ENCODE data around the gene PAK1IP1. TPM values are rescaled to one million over a fixed set of nuclear protein-coding genes. Genes with fewer than 3 reads are reported as not detected.

PAK1IP1 gene
- polyA plus RNA-seq, 1 donor (not counting 4 experiments of a cell fraction or from before 2014, with no cell fraction given) = 36.3 TPM

- H3K27me3 ChIP-seq (ENCODE audit: control insufficient read depth, extremely low read depth, insufficient read depth, low read length) = no peaks in the 10 kb centered on the region
- peaks cover 19 to 21% of the 10 kb centered on the region in 2 experiments for H3K36me3 ChIP-seq (ENCODE audit: control insufficient read depth in 2 of 2, extremely low read depth in 1 of 2, insufficient read depth in 2 of 2, low read length in 2 of 2)
- H3K4me1 ChIP-seq (ENCODE audit: control insufficient read depth, extremely low read depth, insufficient read depth, low read length) = peaks cover 17% of the 10 kb centered on the region
- no peak overlapping the region for H3K4me2 ChIP-seq (ENCODE audit: control insufficient read depth, extremely low read depth, insufficient read depth, low read depth, low read length)
- H2AFZ ChIP-seq (ENCODE audit: control insufficient read depth, low read length) = no peak overlapping the region
- no peaks in the 10 kb centered on the region for H4K20me1 ChIP-seq (ENCODE audit: control insufficient read depth, extremely low read depth, insufficient read depth, low read length)
- H3K27ac ChIP-seq (ENCODE audit: control insufficient read depth, insufficient read depth, low read length) = no peak overlapping the region
- no peak for FAIRE-seq
- H3K9me1 ChIP-seq (ENCODE audit: control insufficient read depth, extremely low read depth, insufficient read depth, low read length) = no peaks in the 10 kb centered on the region
- TF ChIP-seq CTCF (optimal IDR thresholded peaks at IDR 0.05 in 1 of 3, IDR thresholded peaks at IDR 0.05 in 1 of 3, conservative IDR thresholded peaks at IDR 0.05 in 1 of 3; ENCODE audit: extremely low read depth in 1 of 3, insufficient read depth in 2 of 3, low read length in 3 of 3) (no peak), EZH2 (IDR thresholded peaks at IDR 0.05; ENCODE audit: low read length) (no peak)
- H3K79me2 ChIP-seq (ENCODE audit: control insufficient read depth, insufficient read depth, low read length) = peaks cover 37% of the 10 kb centered on the region
- H3K9ac ChIP-seq (ENCODE audit: control insufficient read depth, extremely low read depth, insufficient read depth, low read length) = no peak overlapping the region
- no peak for DNase-seq (ENCODE audit: low read depth, low spot score)
- dilution Hi-C loops (cut with MboI; ENCODE audit: extremely low pct_ligation_motif_present, low sequenced_read_pairs) = no loop called here
- no peak overlapping the region for H3K4me3 ChIP-seq (ENCODE audit: control insufficient read depth in 2 of 3, extremely low read depth in 1 of 3, insufficient read depth in 2 of 3, low read depth in 1 of 3, low read length in 3 of 3)
- no peaks in the 10 kb centered on the region for H3K9me3 ChIP-seq (ENCODE audit: control insufficient read depth, low read depth, low read length)
Observed at GRCh38 chr6:10725044-10725443, 30.3 kb downstream of the PAK1IP1 start.

GRCh38 chr6:10725716-10726115 lies 30.9 kb downstream of the PAK1IP1 start:
- no peak for FAIRE-seq
- dilution Hi-C loops (cut with MboI; ENCODE audit: extremely low pct_ligation_motif_present, low sequenced_read_pairs) = no loop called here

More at GRCh38 chr6:10725716-10726115, 30.9 kb downstream of the PAK1IP1 start:
- Histone ChIP-seq H3K9me3 (ENCODE audit: control insufficient read depth, low read depth, low read length) (no peaks in the 10 kb centered on the region), H3K4me1 (ENCODE audit: control insufficient read depth, extremely low read depth, insufficient read depth, low read length) (peaks cover 17% of the 10 kb centered on the region), H3K27me3 (ENCODE audit: control insufficient read depth, extremely low read depth, insufficient read depth, low read length) (no peaks in the 10 kb centered on the region), H3K36me3 (ENCODE audit: control insufficient read depth in 2 of 2, extremely low read depth in 1 of 2, insufficient read depth in 2 of 2, low read length in 2 of 2) (peaks cover 23 to 24% of the 10 kb centered on the region in 2 experiments), H3K9me1 (ENCODE audit: control insufficient read depth, extremely low read depth, insufficient read depth, low read length) (no peaks in the 10 kb centered on the region), H2AFZ (ENCODE audit: control insufficient read depth, low read length) (no peak overlapping the region), H3K4me2 (ENCODE audit: control insufficient read depth, extremely low read depth, insufficient read depth, low read depth, low read length) (no peak overlapping the region), H3K4me3 (ENCODE audit: control insufficient read depth in 2 of 3, extremely low read depth in 1 of 3, insufficient read depth in 2 of 3, low read depth in 1 of 3, low read length in 3 of 3) (no peak overlapping the region), H3K79me2 (ENCODE audit: control insufficient read depth, insufficient read depth, low read length) (peaks cover 37% of the 10 kb centered on the region), H4K20me1 (ENCODE audit: control insufficient read depth, extremely low read depth, insufficient read depth, low read length) (no peaks in the 10 kb centered on the region), H3K9ac (ENCODE audit: control insufficient read depth, extremely low read depth, insufficient read depth, low read length) (no peak overlapping the region), H3K27ac (ENCODE audit: control insufficient read depth, insufficient read depth, low read length) (no peak overlapping the region)
- no peak for DNase-seq (ENCODE audit: low read depth, low spot score)
- no peak for TF ChIP-seq EZH2 (IDR thresholded peaks at IDR 0.05; ENCODE audit: low read length)
- no peak for TF ChIP-seq CTCF (optimal IDR thresholded peaks at IDR 0.05 in 1 of 3, IDR thresholded peaks at IDR 0.05 in 1 of 3, conservative IDR thresholded peaks at IDR 0.05 in 1 of 3; ENCODE audit: extremely low read depth in 1 of 3, insufficient read depth in 2 of 3, low read length in 3 of 3)

Data from keratinocyte (primary cell).